ENCODE measurements around the gene FNDC4. TPM values are rescaled to one million over a fixed set of nuclear protein-coding genes. Genes with fewer than 3 reads are reported as not detected.

The FNDC4 gene
- total RNA-seq, 3 donors from 2014 or later: 0.64 to 3.1 (median 1.7) TPM

- no peak for TF ChIP-seq CTCF (IDR thresholded peaks at IDR 0.05)
- ATAC-seq (no peak), DNase-seq (no peak)
- Histone ChIP-seq H3K9me3 (no peaks in the 10 kb centered on the region), H3K4me3 (no peak overlapping the region), H3K36me3 (ENCODE audit: low read depth) (no peaks in the 10 kb centered on the region), H3K4me1 (ENCODE audit: low read depth) (no peaks in the 10 kb centered on the region)
- intact Hi-C loops (cut with DNase I, micrococcal nuclease): no loop called here
Measured at GRCh38 chr2:27527182-27527581, 32.2 kb upstream of the FNDC4 start.

- no peak overlapping the region for H3K4me3 ChIP-seq
- no peaks in the 10 kb centered on the region for H3K9me3 ChIP-seq
- no peak for ATAC-seq
- no peak for TF ChIP-seq CTCF (IDR thresholded peaks at IDR 0.05)
- intact Hi-C loops (cut with DNase I, micrococcal nuclease): no loop called here
- no peaks in the 10 kb centered on the region for H3K36me3 ChIP-seq (ENCODE audit: low read depth)
- H3K4me1 ChIP-seq (ENCODE audit: low read depth): no peaks in the 10 kb centered on the region
- peak in 1 of 3 donors; percentile 4 for DNase-seq
Measured at GRCh38 chr2:27522400-27522945, 27.5 kb upstream of the FNDC4 start.

- H3K36me3 ChIP-seq (ENCODE audit: low read depth): no peaks in the 10 kb centered on the region
- TF ChIP-seq CTCF (IDR thresholded peaks at IDR 0.05): no peak
- DNase-seq: no peak
- intact Hi-C loops (cut with DNase I, micrococcal nuclease): no loop called here
- no peaks in the 10 kb centered on the region for H3K9me3 ChIP-seq
- H3K4me1 ChIP-seq (ENCODE audit: low read depth): no peaks in the 10 kb centered on the region
- no peak overlapping the region for H3K4me3 ChIP-seq
- ATAC-seq: no peak
Measured at GRCh38 chr2:27520316-27520715, 25.3 kb upstream of the FNDC4 start.

GRCh38 chr2:27518782-27519113 is 23.7 kb upstream of the FNDC4 start:
- no peaks in the 10 kb centered on the region for H3K9me3 ChIP-seq
- no peak for TF ChIP-seq CTCF (IDR thresholded peaks at IDR 0.05)
- ATAC-seq (no peak), DNase-seq (no peak)
- no peak overlapping the region for H3K4me3 ChIP-seq
- H3K4me1 ChIP-seq (ENCODE audit: low read depth): no peaks in the 10 kb centered on the region
- H3K36me3 ChIP-seq (ENCODE audit: low read depth): no peaks in the 10 kb centered on the region
- intact Hi-C loops (cut with DNase I, micrococcal nuclease): no loop called here

- ATAC-seq (no peak), DNase-seq (no peak)
- no peaks in the 10 kb centered on the region for H3K9me3 ChIP-seq
- H3K4me3 ChIP-seq: no peak overlapping the region
- H3K36me3 ChIP-seq (ENCODE audit: low read depth): no peaks in the 10 kb centered on the region
- no peaks in the 10 kb centered on the region for H3K4me1 ChIP-seq (ENCODE audit: low read depth)
- intact Hi-C loops (cut with DNase I, micrococcal nuclease): no loop called here
- no peak for TF ChIP-seq CTCF (IDR thresholded peaks at IDR 0.05)
Measured at GRCh38 chr2:27518113-27518781, 23.2 kb upstream of the FNDC4 start.

All from mucosa of descending colon (tissue), 3 donors.